GM18511 (cell line): Measurements from ENCODE around the gene INAFM2.

ENCODE experiments used
- ATAC-seq: cut with Tn5 transposase; IDR thresholded peaks from one replicate; pipeline ENCODE4 v1.9.1; 2021; ENCODE audit warnings: mild to moderate bottlenecking, moderate library complexity; ENCODE audit not compliant: unreplicated experiment

The INAFM2 gene

DNA sequence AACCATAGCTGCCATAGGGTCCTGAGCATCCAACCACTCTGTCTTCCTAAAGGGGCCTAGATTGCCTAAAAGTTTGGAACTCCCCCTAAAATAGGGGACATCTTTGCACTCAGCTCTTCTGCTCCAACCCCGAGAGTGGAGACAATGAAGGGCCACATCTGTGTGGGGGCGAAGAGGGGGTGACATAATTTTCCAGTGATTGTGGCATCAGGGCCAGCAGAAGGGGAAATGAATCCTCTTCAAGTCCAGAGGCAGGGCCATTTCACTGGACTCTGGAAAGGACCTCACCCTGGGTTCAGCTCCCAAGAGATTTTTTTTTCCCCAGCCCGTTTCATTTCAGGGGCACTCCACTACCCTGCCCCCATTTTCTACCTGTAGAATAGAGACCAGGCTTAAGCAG lies 36.0 kb upstream of the INAFM2 start:
- ATAC-seq, result no peak

DNA sequence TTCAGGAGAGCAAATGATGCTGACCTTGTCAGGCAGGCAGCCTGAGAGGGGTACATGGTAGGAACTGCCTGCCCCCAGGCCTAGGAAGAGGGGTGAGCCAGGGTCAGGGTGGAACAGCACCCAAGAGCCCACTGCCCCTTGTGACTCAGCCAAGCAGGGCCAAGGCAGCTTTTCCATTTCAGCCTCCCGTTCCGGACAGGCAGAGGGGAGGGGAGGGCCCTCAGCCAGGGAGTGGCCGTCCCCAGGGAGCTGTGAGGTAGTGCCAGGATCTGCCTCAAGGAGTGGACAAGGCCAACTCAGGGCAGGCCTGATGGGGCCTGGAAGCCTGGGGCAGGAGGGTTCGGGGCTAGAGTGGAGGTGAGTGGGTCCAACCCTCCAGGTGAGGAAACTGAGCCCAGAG lies 35.5 kb upstream of the INAFM2 start:
- no peak for ATAC-seq

DNA sequence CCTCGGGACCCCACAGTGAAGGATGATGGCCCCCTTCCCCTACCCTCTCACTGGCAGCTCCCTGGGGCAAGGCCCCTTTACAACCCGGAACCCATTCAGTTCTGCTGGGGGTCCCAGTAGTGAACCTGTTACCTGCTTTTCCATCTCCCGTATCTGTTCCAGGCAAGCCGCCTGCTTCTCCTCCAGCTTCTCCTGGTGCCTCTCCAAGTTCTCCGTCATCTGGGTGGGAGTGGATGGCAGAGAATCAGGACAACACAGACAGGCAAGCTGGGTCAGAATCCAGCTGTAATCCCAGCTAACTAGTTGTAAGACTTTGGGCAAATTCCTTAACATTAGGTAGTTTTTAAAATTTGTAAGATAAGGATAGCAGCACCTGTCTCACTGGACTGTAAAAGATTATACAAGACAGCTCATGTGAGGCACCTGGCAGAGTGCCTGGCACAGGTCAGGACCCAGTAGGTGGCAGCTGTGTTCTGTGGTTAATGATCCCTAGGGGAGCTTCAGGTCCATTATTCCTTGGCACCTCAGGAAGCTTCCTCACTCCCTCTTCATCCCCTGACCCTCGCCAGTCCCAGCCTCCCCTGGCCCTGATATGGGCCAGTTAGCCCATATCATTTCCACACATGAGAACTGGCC lies 34.2 kb upstream of the INAFM2 start:
- ATAC-seq, result no peak

DNA sequence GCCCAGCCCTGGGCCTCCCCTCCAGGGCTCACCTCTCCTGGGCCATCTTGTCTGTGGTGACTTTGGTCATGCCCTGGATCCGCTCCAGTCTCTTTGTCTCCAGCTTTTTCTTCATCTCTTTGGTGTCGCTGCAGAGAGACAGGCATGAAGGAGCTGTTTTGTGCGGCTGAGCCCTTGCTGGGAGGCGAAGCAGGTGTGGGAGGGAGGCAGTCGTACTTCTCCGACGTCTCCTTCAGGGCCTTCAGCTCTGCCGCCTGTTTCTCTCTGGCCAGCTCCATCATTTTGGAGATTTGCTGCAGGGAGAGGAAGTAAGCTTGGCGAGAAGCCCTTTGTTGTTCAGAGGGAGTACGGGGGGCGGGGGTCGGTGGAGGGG lies 33.0 kb upstream of the INAFM2 start:
- ATAC-seq, result no peak

DNA sequence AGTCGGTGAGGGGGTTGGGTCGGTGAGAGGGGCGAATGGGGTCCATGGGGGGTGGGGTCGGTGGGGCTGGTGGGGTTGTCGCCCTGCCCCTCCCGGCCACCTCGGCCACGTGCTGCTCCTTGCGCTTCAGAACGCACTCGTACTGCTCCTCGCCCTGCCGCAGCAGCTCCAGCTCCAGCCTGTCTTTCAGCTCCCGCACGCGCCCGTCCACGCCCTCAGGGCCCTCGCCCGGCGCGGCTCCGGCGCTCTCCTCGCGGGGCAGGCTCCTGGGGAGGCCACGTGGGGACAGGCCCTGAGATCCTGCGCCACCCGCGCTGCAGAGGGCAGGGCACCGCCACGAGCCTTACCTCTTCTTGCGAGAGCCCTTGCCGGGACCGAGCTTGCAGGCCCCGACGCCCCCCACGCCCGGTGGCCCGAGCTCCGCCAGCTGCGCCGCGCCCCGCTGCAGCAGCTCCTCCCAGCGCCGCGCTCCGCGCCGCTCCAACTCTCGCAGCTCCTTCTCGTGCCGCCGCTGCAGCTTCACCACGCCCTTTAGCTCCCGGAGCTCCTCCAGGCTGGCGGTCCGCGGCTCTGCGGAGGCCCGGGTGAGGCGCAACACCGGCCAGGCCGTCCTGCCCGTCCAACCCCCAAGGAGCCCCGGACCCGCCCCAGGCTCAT lies 32.4 kb upstream of the INAFM2 start:
- no peak for ATAC-seq

- ATAC-seq, result no peak
Measured at GRCh38 chr15:40292246-40292645, 31.2 kb upstream of the INAFM2 start.

DNA sequence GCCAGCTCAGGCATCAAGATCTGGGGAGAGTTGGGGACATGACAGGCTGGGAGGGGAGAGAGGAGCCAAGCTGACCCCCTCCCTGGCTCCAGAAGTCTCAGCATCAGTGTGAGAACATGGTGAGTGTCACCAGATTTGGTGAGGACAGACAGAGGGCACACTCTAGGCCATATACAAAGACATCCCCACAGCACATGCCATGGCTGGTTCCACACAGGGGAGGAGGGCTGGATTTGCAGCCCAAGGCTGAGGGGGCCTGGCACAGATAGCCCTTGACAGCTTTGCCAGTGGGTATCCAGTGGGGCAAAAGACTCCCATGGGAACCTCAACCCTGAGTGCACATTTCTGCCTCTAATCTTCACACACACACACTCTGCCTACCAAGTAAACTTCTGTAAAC lies 30.5 kb upstream of the INAFM2 start:
- ATAC-seq, result no peak

DNA sequence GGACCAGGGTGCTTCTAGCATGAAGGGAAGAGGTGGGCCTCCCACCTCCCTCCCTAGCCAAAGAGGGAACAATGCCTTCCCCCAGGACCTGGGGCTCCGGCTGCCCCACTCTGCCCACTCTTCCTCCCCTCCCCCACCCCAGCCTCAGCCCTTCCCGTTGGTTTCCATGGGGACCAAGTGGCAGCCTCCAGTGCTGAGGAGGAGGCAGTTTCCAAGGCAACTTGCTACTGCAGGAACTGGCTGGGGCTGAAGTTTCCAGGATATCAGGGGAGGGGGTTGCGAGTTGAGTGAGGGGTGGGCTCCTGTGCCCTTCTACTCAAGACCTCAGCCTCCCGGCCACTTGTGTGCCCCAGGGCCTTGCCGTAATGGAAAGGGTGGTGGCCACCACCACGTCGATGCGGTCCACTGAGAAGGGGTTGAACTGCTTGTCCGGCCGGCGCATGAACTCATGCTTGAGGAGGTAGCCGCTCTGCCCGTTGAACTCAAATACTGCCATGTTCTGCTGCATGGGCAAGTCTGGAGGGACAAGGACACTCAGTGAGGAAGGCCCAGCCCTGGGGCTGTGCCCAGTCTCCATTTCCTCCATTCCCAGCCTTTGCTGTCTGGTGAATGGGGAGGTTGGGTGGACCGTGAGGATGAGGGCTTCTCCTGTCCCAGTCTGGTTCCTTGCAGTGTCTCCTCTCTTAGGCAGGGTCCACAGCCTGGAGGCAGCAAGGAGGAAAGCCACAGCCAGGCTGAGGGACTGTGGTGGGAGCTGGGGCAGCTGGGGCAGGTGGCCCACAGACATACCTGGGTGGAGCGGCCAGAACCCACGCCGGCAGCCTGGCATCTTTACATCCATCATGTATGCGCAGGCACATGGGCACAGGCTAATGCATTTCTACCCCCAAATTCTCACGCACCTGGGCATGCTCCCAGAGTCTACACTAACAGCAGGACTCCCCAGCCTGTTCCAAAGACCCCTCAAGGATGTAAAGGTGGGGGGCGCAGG lies 29.3 kb upstream of the INAFM2 start:
- ATAC-seq, result no peak

- ATAC-seq, result no peak
Measured at GRCh38 chr15:40295297-40295696, 28.2 kb upstream of the INAFM2 start.

GRCh38 chr15:40295877-40296560 lies 27.5 kb upstream of the INAFM2 start:
- ATAC-seq, result no peak

GRCh38 chr15:40296561-40297230 lies 26.8 kb upstream of the INAFM2 start:
- no peak for ATAC-seq

DNA sequence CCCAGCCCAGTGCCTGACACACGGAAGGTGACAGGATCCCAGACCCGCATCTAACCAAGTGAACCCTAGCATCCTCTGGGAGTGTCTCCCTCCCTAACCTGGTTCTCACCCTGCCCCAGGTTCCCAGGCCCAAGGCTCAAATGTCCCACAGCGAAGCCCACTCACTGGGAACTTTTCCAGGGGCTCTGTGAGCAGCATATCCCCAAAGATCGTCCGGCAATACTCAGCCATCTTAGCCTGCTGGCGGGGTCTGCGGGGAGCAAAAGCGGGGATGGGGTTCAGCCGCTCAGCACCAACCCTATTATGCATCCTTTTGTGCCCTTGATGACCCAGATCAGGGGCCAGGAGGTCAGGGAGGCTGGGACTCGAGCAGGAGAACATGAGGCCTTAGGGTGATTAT lies 26.1 kb upstream of the INAFM2 start:
- ATAC-seq, result no peak

GRCh38 chr15:40298216-40298935 lies 25.1 kb upstream of the INAFM2 start:
- ATAC-seq, result no peak

- no peak for ATAC-seq
Measured at GRCh38 chr15:40300367-40300766, 23.1 kb upstream of the INAFM2 start.

- ATAC-seq, result no peak
Measured at GRCh38 chr15:40300771-40301170, 22.7 kb upstream of the INAFM2 start.

DNA sequence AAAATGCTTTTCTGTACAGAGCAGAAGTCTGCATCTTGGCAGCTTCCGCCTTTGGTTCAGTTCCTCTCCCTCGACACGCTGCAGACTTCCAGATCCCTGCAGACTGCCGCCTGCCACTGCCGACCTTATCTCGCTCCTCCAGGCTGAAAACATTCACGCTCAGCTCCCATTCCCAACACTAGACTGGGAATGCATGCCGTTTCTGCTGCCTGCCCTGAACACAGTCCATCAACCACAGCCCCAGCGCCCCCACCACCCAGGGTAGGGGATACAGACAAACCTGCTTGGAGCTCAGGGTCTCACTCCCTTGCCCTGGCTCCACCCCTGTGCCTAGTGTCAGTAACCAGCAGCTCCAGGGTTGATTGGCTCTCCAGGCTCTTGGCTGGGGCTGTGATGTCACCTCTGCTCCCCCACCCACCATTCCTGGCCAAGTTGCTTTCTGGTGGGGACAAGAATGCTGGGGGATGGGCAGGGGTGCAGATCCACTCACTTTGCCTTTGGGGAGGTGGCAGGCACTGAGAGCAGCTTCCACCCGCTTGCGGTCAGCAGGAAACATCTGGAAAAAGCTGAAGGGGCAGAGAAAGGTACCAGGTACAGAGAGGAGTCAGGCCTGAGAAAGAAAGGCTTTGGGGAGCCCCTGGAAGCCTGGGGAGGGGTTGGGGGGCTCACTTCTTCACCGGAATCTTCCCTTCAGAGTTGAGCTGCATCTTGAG lies 21.9 kb upstream of the INAFM2 start:
- no peak for ATAC-seq

DNA sequence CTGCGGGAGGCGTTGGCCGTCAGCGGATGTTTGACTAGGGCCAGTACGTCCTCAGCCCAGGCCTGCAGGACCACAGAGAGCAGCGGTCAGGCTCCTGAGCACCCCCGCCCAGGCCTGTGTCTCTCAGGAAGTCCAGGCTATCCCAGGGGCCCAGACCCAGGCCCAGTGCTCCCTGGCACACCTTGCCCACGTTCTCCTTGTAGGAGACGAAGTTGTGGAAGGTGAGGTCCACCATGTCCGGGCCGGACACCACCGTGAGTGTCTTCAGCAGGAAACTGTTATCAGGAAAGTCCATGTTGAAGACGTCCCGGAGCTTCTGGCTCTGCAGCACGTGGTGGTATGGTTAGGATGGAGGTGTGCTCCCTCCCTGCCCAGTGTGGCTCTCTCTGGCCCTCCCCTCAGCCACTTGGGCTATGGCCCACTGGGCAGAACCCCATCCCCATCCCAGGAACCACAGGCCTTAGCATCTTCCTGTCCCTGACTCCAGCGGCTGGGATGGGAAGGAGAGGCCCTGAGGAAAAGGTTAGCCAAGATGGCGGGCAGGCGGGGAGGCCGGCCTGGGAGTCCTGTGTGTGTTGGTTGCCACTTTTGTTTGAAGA lies 21.1 kb upstream of the INAFM2 start:
- no peak for ATAC-seq

DNA sequence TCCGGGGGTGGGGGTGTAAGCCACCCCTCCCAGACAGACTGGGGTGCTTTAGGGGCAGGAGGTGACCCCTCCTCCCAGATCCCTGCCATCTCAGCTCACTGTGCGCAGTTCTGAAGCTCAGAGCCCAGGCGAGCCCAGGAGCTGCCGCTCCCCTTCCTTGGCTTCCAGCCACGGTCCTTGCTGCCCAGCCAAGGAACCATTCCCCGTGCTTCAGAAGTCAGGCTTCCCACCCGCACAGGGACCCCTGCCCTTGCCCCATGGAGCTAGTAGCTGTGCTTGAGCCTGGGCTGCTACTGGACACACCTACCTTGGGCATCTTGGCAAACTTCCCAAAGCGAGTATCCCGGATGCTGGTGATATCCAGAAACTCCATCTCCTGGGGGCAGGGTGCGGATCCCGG lies 20.5 kb upstream of the INAFM2 start:
- ATAC-seq, result no peak

DNA sequence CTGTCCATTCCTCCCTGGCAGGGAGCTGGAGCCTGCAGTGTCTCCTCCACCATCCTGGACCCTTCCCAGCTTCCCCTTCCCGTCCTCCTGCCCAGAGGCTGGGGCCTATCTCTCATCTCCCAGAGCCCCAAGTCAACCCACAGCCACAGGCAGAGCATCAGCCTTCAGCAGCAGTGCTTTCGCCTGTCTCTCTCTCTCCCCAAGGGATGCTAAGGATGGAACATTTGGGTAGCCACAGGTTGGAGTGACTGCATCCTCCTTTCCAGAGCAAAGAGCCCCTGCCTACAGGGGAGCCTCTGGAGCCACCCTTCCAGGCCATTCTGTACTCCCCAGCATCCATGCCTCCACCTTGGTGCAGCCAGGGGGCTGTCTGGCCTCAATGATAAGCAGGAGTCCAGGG lies 19.9 kb upstream of the INAFM2 start:
- no peak for ATAC-seq
